Retinal pigment epithelial cell (primary cell): Measurements from ENCODE around the gene KHSRP.

ENCODE experiments used
- DNase-seq: peaks from one replicate; pipeline ENCODE4 v3.0.0-alpha.2; 2010; ENCODE audit warnings: low read depth
- H3K4me3 ChIP-seq: 2 replicates; pipeline ENCODE4 v1.5.1; 2011; ENCODE audit warnings: mild to moderate bottlenecking, low read length, control low read depth, moderate library complexity
- CTCF ChIP-seq: conservative IDR thresholded peaks from 2 replicates; pipeline ENCODE4 v1.5.1; 2011; ENCODE audit warnings: low read depth, low read length, control low read depth, inconsistent platforms

KHSRP gene

GRCh38 chr19:6457958-6458694, 33.5 kb upstream of the KHSRP start:
- DNase-seq, result no peak
- TF ChIP-seq CTCF, result no peak
- H3K4me3 ChIP-seq, result peak overlapping the region; percentile 70

GRCh38 chr19:6455924-6456323, 31.3 kb upstream of the KHSRP start:
- TF ChIP-seq CTCF, result no peak
- DNase-seq, result no peak

GRCh38 chr19:6453951-6454565, 29.4 kb upstream of the KHSRP start:
- DNase-seq, result no peak
- TF ChIP-seq CTCF, result no peak
- H3K4me3 ChIP-seq, result no peak overlapping the region

More at GRCh38 chr19:6455924-6456323, 31.3 kb upstream of the KHSRP start:
- H3K4me3 ChIP-seq, result no peak overlapping the region

GRCh38 chr19:6452899-6453298, 28.3 kb upstream of the KHSRP start:
- no peak overlapping the region for H3K4me3 ChIP-seq
- no peak for TF ChIP-seq CTCF
- DNase-seq, result no peak

- no peak for DNase-seq
- TF ChIP-seq CTCF, result no peak
- no peak overlapping the region for H3K4me3 ChIP-seq
Observed at GRCh38 chr19:6452223-6452614, 27.6 kb upstream of the KHSRP start.

GRCh38 chr19:6451583-6452222, 27.1 kb upstream of the KHSRP start:
- DNase-seq, result no peak
- H3K4me3 ChIP-seq, result no peak overlapping the region
- TF ChIP-seq CTCF, result no peak
